Activated CD8-positive, alpha-beta memory T cell treated with anti-CD3 and anti-CD28 coated beads, Interleukin-2, amount 50 U/mL, for 24 hours (primary cell): ENCODE results near the gene MOV10L1.

ENCODE experiments used
- DNase-seq: peaks from one replicate; pipeline ENCODE4 v3.0.0-alpha.2; 2020; ENCODE audit errors: extremely low read depth

MOV10L1 gene

DNA sequence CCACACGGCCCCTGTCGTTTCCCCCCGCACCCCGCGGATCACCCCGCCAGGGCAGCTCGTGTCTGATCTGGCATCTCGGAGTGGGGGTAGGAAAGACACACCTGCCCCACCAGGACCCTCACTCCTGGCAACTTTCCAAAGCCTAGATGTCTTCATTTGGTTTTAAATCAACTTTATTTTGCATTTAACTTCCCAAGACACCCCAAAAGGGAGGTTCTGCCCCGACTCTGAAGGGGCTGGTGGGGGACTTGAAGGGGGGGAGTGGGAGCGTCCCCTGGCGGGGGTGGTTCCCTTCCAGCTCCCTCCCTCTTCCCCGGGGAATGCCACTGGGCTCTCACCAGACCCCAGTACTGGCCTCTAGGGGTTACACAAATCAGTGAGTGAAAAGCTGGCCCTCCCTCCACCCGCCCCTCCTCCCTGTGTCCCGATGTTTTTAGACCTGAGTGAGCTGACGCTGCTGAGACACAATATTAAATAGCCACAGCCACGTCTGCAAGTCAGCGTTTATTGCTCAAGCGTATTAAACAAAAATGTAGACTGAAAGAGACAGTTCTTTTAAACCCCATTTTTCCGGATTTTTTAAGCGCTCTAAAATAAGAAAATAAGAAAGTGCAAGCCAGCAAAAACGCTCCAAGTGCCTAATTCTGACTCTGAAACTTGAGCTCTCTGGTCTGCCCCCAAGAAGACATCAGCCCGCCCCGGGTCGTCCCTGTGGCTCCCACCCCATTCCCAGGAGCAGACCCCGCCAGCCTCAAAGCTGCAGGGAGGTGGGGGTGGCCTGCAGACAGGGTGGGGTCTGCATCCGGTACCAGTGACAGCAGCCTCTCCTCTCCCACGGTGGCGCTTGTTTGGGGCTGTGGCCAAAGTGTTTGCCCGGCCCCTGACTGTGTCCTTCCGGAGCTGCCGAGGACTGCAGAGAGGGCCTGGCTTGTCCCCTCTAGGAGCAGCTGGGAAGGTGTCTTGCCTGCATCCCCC lies 30.6 kb upstream of the MOV10L1 start:
- DNase-seq, result no peak

DNA sequence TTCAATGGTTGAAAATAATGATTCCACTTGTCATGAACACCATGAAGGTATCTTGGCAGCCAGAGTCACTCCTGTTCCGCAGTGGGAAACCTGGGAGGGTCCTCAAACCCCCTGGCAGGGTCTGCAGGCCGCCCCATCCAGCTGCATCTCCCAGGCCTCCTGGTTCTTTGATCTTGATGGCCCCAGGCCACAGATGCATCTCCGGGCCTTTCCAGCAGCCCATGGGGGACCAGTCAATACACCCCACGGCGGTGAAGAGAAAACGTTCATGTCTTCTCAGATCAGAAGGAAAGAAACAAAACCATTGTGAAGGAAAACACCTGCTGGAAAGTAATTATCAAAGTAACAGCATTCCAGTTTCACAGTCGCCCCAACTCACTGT lies 29.9 kb upstream of the MOV10L1 start:
- no peak for DNase-seq

DNA sequence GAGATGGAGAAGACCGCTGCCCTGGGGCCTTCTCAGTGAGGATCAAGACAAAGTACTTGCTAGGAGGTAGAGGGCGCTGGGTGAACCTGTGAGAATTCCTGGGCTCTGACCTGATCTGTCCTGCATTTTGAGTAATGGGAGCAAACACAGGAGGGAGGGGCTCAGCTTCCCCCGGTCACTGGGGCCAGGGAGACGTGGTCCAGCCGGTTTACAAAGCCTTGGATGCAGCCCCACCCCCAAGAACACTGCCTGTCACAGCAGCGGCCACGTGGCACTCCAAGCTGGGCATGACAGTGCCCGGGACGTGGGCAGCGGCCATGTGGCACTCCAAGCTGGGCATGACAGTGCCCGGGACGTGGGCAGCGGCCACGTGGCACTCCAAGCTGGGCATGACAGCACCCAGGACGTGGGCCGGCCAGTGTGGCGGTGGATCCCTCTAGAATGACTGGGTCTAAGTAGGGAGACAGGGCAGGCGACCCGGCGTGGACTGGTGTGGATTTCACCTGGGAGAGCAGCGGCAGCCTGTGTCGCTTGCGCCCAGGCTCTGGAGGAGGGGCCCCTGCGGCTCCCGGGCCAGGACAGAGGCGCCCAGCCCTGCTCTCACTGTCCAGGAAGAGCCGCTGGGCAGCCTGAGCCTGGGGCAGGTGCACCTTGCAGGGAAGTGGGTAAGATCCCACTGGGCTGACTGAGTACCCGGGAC lies 29.2 kb upstream of the MOV10L1 start:
- no peak for DNase-seq

DNA sequence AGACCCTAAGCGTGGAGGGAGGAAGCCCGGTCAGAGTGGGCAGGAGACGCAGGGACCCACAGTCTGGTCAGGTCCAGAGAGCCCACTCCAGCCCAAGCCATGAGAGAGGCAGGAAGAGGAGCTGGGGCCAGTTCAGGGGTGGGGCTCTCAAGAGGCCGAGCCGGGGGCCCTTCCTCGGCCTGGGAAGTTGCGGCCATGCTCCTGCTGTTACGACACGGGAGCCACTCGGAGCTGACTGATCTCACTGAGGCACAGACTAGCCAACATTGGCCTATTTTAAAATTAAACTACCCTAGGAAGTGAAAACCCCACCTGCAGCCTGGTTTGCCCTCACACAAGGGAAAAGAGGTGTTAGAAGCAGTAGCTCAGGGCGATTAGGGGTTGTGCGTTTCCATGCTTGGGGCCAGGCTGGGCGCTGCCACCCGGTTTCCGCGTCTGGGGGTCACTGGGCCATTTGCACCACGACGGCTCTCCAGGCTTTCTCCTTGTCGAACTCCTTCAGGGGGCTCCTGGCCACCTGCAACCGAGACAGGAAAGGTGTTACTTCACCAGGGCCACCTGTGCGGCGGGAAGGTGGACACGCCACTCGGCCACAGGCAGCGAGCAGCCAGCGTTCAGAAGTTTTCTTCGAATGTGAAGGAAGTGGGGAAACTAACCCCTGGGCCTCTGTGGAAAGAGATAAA lies 28.5 kb upstream of the MOV10L1 start:
- no peak for DNase-seq

DNA sequence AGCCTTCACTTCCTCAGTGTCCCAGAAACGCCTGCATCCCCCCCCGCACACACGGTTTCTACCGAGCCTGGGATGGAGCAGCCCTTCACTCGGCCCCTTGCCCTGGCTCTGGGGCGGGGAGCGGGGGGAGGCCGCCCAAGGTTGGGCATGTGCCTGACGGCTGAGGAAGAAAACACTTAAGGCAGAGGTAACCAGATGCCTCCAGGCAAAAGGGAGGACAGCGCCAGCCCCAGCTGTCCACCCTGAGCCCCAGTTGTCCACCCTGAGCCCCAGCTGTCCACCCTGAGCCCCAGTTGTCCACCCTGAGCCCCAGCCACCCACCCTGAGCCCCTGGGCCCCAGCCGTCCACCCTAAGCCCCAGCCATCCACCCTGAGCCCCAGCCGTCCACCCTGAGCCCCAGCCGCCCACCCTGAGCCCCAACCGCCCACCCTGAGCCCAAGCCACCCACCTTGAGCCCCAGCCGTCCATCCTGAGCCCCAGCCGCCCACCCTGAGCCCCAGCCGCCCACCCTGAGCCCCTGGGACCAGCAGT lies 27.9 kb upstream of the MOV10L1 start:
- no peak for DNase-seq

DNA sequence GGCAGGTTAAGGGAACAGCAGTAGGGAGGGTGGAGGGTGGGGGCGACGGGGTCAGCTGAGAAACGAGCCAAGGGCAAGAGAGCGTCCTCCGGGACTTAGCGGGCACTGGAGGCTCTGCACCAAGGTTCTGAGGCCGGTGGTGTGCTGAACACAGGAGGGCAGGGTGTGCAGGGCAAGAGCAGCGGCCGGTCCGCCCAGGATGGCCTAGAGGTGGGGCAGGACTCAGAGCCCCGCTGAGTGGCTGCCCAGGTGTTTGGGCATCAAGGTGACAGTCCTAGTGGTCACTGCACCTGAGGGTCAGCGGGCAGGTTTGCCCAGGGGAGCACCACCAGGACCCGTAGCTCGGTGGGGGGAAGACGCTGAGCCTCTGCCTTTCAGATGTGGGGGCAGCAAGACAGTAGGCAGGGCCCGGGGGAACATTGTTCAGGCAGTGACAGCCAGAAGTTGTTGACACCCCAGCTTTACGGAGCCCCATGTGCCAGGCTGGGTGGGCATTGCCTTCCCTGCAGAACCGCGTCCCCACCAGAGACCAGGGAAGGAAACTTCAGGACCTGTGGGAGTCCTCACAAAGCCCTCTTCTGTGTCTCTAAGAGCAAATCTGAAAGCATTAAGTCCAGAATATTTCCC lies 27.2 kb upstream of the MOV10L1 start:
- no peak for DNase-seq

DNA sequence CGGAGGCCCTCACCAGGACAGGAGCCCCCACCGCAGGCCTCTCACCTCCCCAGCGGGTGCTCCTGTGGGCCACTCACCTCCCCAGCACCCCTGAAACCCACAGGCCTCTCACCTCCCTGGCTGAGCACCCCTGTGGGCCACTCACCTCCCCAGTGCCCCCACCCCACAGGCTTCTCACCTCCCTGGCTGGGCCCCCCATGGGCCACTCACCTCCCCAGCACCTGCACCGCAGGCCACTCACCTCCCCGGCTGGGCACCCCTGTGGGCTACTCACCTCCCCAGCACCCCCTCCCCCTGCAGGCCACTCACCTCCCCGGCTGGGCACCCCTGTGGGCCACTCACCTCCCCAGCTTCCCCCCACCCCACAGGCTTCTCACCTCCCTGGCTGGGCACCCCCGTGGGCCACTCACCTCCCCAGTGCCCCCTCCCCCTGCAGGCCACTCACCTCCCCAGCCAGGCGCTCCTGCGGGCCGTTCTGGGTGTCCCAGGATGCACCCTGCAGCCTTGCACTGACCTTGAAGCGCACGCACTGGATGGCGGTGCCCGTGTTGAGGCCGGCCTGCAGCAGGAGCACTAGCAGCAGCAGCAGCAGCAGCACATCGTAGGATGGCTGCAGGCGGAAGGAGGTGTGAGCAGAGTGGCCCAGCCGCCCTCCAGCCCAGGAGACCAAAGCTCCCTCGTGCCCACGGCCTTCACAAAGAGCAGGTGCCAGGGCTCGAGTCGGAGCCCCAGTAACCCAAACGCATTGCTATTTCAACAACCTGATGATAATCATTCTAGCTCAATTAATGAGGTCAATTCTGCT lies 26.0 kb upstream of the MOV10L1 start:
- no peak for DNase-seq

DNA sequence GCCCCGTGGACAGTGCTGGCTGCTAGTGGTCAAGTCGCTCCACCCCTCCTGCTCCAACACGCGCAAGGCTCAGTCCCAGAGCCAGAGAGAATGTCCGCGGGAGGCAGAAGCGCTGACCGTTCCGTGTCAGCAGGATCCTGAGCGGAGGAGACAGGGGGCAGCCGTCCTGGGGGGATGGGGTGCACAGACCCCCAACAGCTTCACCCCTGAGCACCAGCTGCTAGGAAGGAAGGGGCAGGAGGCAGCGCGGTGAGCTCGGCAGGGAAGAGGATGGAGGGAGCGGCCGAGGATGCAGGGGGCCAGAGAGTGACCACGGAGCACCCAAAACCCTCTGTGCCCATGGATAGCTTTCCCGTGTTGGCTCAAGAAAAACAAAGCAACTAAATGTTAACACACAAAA lies 25.4 kb upstream of the MOV10L1 start:
- DNase-seq, result no peak

DNA sequence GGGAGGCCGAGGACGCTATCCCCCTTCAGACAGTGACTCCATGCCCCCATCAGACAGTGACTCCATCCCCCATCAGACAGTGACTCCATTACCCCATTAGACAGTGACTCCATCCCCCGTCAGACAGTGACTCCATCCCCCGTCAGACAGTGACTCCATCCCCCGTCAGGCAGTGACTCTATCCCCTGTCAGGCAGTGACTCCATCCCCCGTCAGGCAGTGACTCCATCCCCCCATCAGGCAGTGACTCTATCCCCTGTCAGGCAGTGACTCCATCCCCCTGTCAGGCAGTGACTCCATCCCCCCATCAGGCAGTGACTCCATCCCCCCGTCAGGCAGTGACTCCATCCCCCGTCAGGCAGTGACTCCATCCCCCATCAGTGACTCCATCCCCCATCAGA lies 22.6 kb upstream of the MOV10L1 start:
- no peak for DNase-seq

DNA sequence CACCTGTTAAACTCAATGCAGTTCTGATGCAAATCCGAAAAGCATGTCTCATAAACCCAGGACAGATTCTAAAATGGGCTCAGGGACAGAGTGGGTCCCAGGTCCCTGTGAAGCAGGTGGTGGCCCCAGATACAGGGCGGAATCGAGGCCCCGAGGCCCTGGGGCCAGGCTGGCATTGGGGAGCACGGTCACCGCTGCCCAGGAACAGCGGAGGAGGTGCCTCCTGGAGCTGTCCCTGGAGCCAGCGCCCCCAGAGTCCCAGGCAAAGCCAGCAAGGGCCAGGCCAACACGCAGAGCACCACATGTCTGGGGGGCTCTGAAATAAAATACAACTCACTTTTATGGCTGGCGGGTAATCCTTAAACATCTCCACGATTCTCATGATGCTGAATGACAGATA lies 21.7 kb upstream of the MOV10L1 start:
- DNase-seq, result no peak

DNA sequence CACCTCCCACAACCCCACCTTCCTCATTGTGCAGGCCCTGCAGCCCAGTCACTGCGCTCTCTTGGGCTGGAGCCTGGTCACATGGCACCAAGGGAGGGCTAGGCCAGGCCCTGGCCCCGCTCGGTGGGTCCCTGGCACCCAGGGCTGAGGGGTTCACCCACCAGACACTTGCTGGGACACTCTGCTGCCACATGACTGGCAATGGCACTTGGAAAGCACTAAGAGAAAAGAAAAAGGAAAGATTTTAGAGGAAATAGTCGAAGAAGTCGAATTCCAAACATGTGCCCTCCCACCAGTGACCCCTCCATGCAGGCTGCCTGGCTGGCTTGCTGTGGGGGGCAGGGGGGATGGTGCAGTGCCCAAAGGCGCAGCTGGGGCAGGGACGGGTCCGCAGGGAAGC lies 19.4 kb upstream of the MOV10L1 start:
- DNase-seq, result no peak

DNA sequence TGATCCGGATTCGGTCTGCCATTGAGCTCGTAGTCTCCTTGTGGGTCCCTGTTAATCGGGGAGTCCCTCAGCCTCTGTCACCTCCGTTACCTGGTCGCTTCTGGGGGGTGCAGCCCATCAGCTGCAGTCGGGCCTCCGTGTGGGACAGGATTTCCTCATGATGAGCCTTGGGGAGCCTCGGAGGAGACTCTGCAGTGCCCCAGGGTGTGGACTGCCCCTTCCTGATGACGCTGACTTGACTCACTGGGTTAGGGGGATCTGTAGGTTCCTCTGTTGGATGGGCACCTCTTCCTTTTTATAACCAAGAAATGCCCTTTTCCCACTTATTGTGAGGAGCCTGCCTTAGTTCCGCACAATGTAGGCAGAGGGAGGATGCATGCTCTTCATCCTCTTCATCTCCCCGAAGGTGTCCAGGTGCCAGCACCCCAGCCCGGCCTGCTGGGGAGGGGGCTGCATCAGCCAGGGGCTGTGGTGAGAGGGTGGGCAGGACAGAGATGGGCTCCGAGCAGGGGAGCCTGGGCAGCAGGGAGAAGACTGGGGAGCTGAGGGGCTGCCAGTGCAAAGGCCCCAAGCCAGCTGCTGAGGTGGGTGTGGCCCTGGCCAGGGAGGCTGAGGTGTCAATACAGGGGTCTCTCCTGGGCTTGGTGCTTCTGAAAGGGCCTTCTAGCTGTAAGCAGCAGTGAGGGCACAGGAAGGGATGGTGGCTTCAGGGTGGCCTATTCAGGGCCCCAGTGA lies 18.2 kb upstream of the MOV10L1 start:
- DNase-seq, result no peak

DNA sequence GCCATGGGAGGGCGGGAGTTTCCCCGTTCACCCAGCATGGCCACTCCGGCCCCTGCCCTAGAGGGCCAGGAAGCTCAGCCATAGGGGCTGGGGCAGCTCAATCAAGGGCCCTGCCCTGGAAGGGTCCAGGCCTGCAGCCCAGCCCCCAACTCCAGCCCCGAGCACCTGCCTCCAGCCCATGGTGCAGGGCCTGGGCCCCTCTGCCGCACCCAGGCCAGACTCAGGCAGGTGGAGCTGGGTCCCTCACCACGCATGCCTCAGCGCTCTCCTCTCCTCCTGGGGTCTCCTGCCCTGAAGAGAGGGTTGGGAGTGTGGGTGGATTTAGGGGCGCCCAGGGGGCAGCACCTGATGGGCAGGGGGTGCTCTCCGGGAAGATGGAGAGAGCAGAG lies 17.6 kb upstream of the MOV10L1 start:
- no peak for DNase-seq

DNA sequence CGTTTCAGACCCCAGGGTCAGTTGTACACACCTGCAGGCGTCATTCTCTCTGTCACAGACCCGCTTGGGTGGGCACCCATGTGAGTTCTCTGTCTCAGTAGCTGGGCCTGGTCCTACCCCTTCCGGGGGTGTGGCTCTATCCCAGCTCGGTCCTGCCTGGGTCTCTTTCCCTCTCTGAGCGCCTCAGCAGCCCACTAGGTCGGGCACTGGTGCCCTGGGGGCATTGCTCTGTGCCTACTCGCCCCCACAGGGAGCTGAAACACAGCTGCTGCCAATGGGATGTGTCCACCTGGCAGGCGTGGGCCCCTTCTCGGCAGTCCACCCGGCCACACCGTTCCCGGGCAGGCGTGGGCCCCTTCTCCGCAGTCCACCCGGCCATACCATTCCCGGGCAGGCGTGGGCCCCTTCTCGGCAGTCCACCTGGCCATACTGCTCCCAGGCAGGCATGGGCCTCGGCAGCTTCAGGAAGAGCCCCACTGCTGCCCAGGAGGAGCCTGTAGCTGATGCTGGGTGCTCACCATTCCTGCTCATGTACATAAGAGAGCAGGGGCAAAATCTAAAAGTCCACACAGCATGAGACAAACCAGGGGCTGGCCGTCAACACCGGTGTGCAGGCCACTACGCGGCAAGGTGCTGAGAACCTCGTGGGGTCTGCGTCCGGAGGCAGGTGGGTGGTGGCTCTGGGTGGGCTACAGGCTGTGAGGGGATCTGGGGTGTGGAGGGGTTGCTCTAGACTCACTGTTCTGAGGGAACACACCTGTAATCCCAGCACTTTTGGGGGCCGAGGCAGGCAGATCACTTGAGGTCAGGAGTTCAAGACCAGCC lies 16.9 kb upstream of the MOV10L1 start:
- no peak for DNase-seq

DNA sequence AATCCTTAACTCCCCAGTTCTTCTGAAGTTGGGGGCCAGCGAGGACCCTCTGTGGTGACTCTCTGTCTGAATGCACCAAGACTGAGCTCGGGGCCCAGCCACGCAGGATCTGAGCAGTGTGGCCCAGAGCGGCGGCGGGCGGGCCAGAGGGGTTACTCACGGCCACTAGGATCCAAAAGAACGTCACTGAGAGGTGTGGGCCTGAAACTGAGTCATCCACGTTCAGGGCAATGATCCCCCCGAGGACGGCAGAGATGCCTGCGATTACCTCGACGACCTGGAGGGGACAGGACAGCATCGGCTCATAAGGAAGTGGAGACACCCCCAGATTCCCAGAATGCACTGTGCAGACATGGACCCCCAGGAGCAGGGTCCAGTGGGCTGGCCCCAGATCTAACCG lies 15.8 kb upstream of the MOV10L1 start:
- DNase-seq, result no peak

DNA sequence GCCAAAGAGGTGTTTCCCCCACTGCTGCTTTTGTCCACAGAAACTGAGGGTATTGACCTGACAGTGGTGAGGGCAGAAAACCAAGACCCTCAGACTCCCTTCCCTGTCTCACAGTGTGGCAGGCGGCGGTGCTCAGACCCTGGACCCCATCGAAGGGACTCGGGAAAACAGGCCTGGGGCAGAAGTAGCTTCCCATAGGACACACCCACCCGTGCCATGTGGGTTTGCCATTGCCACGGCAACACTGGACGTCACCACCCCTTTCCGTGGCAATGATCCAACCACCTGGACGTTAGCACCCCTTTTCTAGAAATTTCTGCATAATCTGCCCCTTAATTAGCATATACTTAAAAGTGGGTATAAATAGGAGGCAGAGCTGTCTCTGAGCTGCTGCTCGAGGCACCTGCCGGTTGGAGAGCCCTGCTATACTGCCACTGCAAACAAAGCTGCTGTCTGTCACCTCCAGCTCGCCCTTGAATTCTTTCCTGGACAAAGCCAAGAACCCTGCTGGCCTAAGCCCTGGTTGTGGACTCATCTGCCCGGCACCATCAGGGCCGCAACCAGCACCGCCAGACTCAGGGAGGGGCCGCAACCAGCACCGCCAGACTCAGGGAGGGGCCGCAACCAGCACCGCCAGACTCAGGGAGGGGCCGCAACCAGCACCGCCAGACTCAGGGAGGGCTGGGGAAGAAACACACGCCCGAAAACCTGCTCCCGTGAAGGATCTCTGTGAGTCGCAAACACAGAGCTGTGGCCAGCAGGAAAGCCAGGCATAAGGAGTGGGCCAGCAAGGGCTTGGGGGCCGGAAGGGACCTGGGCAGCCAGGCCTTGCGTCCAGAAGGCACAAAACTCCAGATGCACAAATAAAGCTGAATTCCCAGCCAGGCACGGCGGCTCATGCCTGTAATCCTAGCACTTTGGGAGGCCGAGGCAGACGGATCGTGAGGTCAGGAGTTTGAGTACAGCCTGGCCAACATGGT lies 15.0 kb upstream of the MOV10L1 start:
- no peak for DNase-seq

DNA sequence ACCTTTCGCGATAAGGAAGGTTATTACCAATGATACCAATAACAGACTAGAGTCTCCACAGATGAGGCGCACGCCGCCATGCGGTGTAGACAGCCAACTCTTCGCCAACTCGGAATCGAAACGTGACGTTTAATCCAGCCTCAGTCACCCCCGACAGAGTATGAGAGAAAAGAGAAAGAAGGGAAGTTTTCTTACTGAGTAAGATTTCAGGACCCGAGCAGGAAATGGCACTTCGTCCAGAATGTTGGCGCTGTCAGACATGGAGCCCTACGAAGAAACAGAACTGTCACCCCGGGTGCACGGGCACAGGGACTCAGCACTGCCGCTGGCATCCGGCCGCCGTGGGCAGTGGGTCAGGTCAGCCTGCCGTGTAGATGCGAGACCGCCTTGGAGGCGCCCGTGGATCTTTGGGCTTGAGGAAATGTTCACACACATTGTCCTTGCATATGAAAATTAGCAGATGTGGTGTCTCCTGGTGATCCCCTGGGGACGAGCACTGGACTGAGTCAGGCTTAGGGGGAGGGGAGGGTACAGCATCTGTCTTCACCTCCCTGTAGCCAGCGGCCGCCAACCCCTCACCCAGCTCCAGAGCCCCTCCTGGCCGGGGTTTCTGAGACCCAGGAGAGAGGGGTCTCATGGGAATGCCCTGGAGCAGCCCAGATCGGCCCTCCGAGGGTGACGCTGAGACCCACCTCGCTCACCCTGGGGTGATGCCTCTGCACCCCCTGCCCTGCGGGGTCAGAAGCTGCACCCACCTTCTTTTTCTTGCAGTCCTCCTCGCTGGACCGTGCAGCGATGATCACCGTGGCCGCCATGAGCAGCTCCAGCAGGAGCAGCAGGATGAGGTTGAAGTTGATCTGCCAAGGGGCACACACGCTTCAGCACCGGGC lies 12.9 kb upstream of the MOV10L1 start:
- no peak for DNase-seq
